ENCODE measurements around the gene SIRT7.

The SIRT7 gene

DNA sequence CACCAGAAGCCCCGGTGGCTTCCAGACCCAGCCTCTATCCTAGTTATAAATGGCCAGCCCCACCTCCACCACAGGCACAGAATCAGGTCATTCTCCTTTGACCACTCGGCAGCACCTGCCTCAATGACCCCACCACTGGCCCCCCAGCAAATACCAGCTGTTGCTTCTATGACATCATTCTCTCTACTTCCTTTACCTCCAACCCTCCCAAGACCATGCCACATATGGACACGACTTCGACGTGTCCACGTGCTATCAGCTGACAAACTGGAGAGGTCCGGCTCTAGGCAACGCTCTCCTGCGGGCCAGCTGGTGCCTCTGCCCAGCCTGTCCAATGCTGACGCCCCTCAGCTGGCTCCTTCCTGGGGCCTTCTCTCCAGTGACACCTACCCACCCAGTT is 32.5 kb downstream of the SIRT7 start:
- no peak for DNase-seq

GRCh38 chr17:81884968-81885367 is 33.0 kb downstream of the SIRT7 start:
- no peak for DNase-seq

GRCh38 chr17:81884520-81884919 is 33.5 kb downstream of the SIRT7 start:
- DNase-seq: no peak

DNA sequence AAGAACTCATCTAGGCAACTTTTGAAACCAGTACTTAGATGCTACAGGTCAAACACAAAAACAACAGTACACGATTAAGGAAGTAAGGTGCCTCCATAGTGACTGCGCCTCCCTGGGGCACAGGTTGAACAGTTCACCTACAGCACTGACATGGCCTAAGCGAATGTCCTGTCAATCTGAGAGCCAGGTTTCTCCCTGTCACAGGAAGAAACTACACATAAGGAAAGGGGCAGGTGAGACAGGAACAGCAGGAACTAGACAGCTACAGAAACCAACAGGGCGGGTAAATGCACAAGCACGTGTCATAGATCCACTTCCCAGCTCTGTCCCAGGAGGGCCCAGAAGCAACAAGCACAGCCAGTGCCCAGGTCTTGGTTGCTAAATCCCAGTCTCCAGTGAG is 38.9 kb downstream of the SIRT7 start:
- DNase-seq: no peak

DNA sequence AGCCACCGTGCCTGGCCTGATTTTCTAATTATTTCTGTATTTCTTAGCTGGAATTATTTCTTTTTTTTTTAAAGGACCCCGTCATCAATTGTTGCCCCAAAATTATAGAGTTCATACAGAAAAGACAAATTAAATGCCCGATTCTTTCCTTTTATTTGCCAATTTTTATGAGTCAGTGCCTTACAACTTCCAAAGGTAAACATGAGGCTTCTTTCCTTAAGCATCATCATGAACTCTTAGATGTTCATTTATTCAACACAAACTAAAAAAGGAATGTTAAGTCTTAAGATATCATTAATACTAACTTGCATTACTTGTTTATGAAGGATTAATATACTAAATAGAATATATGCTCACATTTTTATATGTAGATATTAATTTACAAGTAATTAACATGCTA is 39.7 kb downstream of the SIRT7 start:
- DNase-seq: no peak

DNA sequence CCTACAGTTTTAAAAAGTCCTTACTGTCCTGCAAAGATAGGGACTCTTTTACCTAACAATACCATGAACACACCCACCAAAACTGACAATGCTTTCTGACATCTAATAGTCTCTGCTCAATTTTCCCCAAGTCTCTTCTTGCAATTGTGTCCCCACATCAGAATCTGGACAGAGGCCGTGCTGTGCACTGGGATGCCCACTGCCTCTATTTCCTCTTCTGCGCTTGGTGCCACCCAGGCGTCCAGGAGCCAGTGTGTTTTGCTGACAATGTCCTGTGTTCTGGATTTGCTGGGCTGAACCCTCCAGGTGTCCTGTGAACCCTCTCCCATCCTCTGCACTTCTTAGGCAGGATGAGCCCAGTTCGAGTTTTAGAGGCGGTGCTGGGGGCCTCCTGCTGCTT is 40.4 kb downstream of the SIRT7 start:
- DNase-seq: no peak

GRCh38 chr17:81871387-81872230 is 46.4 kb downstream of the SIRT7 start:
- DNase-seq: peak; percentile 69

DNA sequence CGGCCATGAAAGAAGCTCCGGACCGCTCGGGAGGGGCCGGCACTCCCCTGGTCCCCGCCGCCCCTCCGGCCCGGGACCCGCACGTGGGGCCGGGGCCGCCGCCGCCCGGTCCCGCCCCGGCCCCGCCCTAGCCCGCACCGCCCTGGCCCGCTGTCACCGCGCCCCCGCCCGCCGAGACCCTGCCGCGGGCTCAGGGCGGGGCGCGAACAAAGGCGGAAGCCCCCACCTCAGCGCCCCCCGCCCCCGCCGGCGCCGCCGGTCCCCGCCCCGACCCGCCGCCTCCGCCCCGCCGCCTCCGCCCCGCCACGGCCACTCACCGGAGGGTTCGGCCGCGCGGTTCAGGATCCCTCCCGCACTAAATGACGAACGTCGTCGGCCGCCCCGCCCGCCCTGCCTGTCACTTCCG is 47.0 kb downstream of the SIRT7 start, which contains the start of gene ARHGDIA:
TSS of gene ARHGDIA (minus strand) at position 357 of the 406 bp plus-strand sequence. CDS start 1,407 bp downstream, outside the sequence.
- DNase-seq: no peak

- peak; percentile 23 for DNase-seq
These were observed 47.6 kb downstream of the SIRT7 start for GRCh38 chr17:81870131-81870980.

DNA sequence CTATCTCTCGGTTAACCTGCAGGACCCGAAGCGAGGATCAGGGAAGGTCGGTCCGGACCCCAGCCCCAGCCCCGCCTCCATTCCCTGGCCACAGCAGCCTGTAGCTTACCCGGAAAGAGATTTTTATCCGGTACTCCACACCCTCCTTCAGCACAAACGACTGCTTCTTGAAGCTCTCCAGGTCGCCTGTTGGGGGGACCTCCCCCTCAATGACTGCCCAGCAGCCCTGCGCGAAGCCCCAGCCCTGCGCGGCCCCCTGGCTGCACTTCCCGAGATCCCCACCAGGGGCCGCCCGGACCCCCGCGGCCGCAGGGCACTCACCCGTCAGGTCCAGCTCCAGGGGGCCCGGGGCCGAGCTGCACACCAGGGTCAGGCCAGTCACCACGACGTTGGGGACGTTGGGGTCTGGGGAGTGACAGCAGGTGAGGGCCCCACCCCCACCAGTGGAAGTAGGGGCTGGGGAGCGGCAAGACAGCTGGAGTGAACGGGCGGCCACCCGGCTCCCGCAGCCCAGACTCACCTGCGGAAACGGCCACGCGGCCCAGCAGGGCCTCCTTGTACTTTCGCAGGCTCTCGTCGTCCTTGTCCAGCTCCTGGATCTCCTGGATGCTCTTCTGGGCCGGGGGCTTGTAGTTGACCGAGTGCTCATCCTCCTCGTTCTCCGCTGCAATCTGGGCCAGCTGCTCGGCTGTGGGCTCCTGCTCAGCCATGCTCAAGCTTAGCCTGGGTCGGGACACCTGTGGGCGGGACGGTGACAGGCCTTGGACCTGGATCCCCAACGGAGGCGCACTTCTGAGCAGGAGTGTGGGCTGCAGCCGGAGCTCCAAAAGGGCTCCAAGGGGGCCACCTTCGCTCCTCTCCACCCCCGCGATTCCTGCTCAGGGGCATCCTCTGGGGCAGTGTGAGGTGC is 48.5 kb downstream of the SIRT7 start:
- DNase-seq: no peak

GRCh38 chr17:81868674-81869220 is 49.2 kb downstream of the SIRT7 start:
- DNase-seq: no peak

- no peak for DNase-seq
These were observed 49.8 kb downstream of the SIRT7 start for GRCh38 chr17:81867991-81868673.

DNA sequence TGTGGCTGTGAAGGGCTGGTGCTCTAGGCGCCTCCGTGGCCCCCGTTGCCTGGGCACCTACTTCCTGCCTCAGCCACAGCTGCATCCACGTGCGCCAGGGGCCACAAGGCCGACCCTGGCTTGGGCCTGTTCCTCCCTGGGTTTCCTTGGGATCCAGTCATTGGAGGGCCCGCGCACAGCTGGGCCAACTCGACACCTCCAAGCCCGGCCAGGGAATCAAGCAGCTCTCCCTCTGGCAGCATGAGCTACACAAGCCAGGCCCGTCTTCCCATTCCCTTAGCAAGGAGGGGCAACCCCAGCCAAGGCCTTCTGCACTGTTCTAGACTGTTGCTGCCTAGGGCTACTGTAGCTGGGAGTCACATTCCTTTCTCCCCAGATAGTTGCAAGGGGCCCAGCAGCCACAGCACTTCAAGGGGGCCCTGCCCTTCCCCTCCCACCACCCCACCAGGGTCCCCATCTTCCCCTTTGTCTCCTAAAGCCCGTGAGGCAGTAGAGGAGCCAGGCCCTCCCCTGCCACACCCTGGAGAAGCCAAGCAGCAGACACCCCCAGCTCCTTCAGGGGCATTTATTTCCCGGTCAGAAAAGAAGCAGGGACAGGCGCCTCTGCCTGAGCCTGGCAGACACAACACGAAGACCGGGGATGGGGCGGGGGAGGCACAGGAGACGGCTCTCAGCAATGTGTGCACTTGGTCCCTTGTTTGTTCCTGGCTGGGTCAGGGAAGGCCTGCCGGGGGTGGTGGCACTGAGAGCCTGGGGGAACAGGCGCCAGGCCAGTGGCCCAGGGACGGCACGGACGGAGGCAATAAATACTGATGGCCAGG is 50.6 kb downstream of the SIRT7 start:
- peak; percentile 22 for DNase-seq

DNA sequence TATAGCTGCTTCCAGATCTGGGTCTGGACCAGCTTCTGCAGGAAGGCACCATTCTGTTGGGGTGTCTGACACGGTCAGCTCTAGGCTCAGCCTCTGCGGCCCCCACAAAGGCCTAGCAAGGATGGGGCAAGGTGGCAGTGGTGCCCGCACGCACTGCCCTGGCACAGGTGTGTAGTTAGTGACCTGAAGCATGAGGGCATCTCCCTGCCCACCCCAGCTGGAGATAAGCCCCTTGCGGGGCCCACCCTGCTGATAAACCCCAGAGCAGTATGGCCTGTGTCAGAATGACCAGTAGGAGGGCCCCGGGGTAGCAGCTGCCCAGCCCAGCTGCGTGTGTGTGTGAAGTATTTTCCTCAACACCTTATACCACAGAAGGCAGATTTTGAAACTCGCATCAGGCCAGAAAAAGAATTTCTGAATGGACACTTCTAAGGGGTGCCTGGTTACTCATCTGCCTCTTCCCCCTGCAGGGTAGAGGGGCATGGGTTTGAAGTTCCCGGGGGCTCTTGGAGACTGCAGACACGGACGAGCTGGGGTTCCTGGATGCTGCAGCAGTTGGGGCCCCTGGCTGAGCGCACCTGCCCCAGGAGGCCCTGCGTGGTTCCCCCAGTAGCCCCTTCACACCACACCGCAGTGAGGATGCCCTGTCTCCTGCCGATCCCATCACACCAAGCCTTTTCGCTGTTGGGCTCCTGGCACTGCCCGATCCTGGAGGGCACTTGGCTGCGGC is 51.4 kb downstream of the SIRT7 start:
- no peak for DNase-seq

DNA sequence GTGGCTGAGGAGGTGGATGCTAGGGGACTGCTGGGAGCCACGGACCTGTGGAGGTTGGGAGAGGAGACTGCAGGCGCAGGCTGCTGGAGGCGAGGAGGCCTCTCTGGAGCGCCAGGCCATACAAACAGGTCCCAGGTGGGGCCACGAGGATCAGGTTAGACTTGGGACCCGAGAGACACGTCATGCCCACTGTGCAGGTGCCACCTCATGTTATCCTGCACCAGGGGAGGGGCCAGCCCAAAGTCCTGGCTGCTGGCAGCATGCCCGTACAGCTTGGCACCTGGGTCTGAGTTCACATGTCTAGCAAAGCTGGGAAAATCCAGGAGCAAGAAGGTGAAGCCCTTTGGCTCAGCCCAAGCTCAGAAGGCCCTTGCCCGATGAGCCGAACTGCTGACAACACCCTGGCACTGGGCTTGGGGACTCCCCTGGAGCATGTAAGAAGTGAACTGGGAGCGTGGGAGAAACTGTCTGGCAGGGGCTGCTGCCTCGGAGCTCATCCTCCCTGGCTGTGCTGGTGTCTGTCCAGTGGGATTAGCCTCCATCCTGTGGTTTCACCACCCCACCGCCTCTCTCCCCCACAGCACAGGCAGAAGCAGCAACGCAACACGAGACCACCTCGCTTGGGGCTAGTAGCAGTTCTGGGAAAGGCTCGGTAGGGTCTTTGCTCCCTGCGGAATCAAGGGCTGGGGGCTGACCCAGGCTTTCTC is 52.1 kb downstream of the SIRT7 start:
- no peak for DNase-seq

DNA sequence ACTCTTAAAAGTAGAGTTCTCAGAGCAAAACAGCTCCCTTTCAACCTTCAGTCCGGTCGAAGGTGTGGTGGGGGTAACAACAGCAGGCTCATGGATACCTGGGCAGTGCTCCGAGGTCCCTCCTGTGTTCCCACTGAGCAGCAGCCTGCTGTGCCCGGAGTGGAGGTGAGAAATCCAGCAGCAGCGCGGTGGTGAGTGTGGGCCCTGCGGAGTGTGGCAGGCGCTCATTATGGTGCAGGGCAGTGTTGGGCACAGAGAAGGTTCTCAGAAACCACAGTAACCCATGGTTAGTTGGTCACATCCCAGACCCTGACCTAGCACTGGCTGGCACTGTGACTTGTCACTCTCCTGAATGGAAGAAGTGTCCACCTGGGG is 52.6 kb downstream of the SIRT7 start:
- no peak for DNase-seq

GRCh38 chr17:81863833-81864768 is 53.9 kb downstream of the SIRT7 start:
- no peak for DNase-seq

GRCh38 chr17:81863123-81863675 is 54.8 kb downstream of the SIRT7 start:
- no peak for DNase-seq
